Liver (tissue), 9 donors: Measurements from ENCODE around the gene IGF1. TPM values are rescaled to one million over a fixed set of nuclear protein-coding genes. Genes with fewer than 3 reads are reported as not detected.

Experiments
- DNase-seq: peaks from one replicate; pipeline ENCODE4 v3.0.0-alpha.2; 2017; ENCODE audit warnings: low spot score
- H3K27ac ChIP-seq, 2 donors: one replicate each; pipeline ENCODE4 v1.7.0; 2013; ENCODE audit warnings: inconsistent platforms in 2 of 2, low read length in 2 of 2, control low read depth in 1 of 2, low read depth in 1 of 2, mild to moderate bottlenecking in 1 of 2
- H3K27me3 ChIP-seq, 4 donors: one replicate each; pipeline versions ENCODE4 v1.6.1 to v1.7.0; 2013; ENCODE audit warnings: low read length in 3 of 4, inconsistent platforms in 1 of 4, mild to moderate bottlenecking in 1 of 4, moderate library complexity in 1 of 4; ENCODE audit not compliant: control insufficient read depth in 4 of 4, insufficient read depth in 4 of 4
- H3K36me3 ChIP-seq, 4 donors: one replicate each; pipeline versions ENCODE4 v1.6.1 to v1.7.0; 2013; ENCODE audit warnings: low read length in 3 of 4, mild to moderate bottlenecking in 3 of 4, low read depth in 1 of 4, moderate library complexity in 1 of 4; ENCODE audit not compliant: control insufficient read depth in 4 of 4, insufficient read depth in 3 of 4
- H3K4me1 ChIP-seq, 4 donors: one replicate each; pipeline versions ENCODE4 v1.6.1 to v1.7.0; 2013; ENCODE audit warnings: low read length in 3 of 4, mild to moderate bottlenecking in 3 of 4, moderate library complexity in 1 of 4; ENCODE audit not compliant: control insufficient read depth in 4 of 4, insufficient read depth in 4 of 4
- H3K4me3 ChIP-seq, 3 donors: one replicate each; pipeline versions ENCODE4 v1.6.1 to v1.7.0; 2013; ENCODE audit warnings: low read length in 3 of 3, control low read depth in 1 of 3, low read depth in 1 of 3, mild to moderate bottlenecking in 1 of 3
- H3K9ac ChIP-seq, 2 donors: one replicate each; pipeline ENCODE4 v1.7.0; 2013; ENCODE audit warnings: low read length in 2 of 2, mild to moderate bottlenecking in 2 of 2, moderate library complexity in 2 of 2, control low read depth in 1 of 2, low read depth in 1 of 2
- H3K9me3 ChIP-seq, 4 donors: one replicate each; pipeline versions ENCODE4 v1.6.1 to v1.7.0; 2013; ENCODE audit warnings: low read length in 3 of 4; ENCODE audit not compliant: control insufficient read depth in 4 of 4
- EGR1 ChIP-seq, 2 donors: IDR thresholded peaks; 2 replicates each; pipeline ENCODE4 v1.6.1; 2016 to 2018; ENCODE audit warnings: antibody characterized with exemption in 2 of 2, low read depth in 2 of 2
- FOXA1 ChIP-seq: IDR thresholded peaks from 2 replicates; pipeline ENCODE4 v1.6.1; 2016; ENCODE audit warnings: antibody characterized with exemption
- FOXA2 ChIP-seq: IDR thresholded peaks from 2 replicates; pipeline ENCODE4 v1.6.1; 2016; ENCODE audit warnings: antibody characterized with exemption
- HNF4A ChIP-seq, 2 donors: conservative IDR thresholded peaks; 2 replicates each; pipeline ENCODE4 v1.6.1; 2016; ENCODE audit warnings: antibody characterized with exemption in 2 of 2, mild to moderate bottlenecking in 2 of 2
- HNF4G ChIP-seq: IDR thresholded peaks from 2 replicates; pipeline ENCODE4 v1.6.1; 2016; ENCODE audit warnings: antibody characterized with exemption
- JUND ChIP-seq, 2 donors: IDR thresholded peaks; 2 replicates each; pipeline ENCODE4 v1.6.1; 2016; ENCODE audit warnings: antibody characterized with exemption in 2 of 2
- MAX ChIP-seq: IDR thresholded peaks from 2 replicates; pipeline ENCODE4 v1.6.1; 2016; ENCODE audit warnings: antibody characterized with exemption
- NR2F2 ChIP-seq: IDR thresholded peaks from 2 replicates; pipeline ENCODE4 v1.6.1; 2016; ENCODE audit warnings: antibody characterized with exemption
- RAD21 ChIP-seq, 2 donors: IDR thresholded peaks; 2 replicates each; pipeline ENCODE4 v1.6.1; 2016; ENCODE audit warnings: antibody characterized with exemption in 2 of 2, mild to moderate bottlenecking in 2 of 2
- RXRA ChIP-seq, 2 donors: IDR thresholded peaks; 2 replicates each; pipeline ENCODE4 v1.6.1; 2017 to 2018; ENCODE audit warnings: antibody characterized with exemption in 2 of 2, mild to moderate bottlenecking in 1 of 2
- TAF1 ChIP-seq: conservative IDR thresholded peaks from 2 replicates; pipeline ENCODE4 v1.6.1; 2016; ENCODE audit warnings: antibody characterized with exemption, mild to moderate bottlenecking
- WGBS: extraction: QIAGEN DNeasy Blood & Tissue Kit; methylation state at CpG from one replicate; pipeline ENCODE4 v1.1.7; 2013; 5-methylcytosine and 5-hydroxymethylcytosine counted together
- polyA plus RNA-seq, 2 donors: library from polyadenylated mRNA; stranded (reverse) in 1 of 2; unstranded in 1 of 2; fragments of 200-250 nt in 1 of 2; fragments of >200 nt in 1 of 2; fragmentation: Nextera tagmentation in 1 of 2; extraction: Ambion mirVana in 1 of 2; gene quantifications; one replicate each; pipeline versions ENCODE4 v1.2.1 to v1.2.3, GENCODE V29; 2013 to 2015
- total RNA-seq, 2 donors: library from RNA; depleted of rRNA; stranded (reverse); fragments of >200 nt; gene quantifications; one replicate each; pipeline ENCODE4 v1.2.3, GENCODE V29; 2014
- TF ChIP-seq, protein P1 (sequence below): IDR thresholded peaks from 2 replicates; pipeline ENCODE4 v1.6.1; 2016; ENCODE audit warnings: antibody characterized with exemption
- TF ChIP-seq, protein P2 (sequence below): IDR thresholded peaks from 2 replicates; pipeline ENCODE4 v1.6.1; 2016; ENCODE audit warnings: antibody characterized with exemption, mild to moderate bottlenecking
- TF ChIP-seq, protein P3 (sequence below): fragments of 150-350 bp; IDR thresholded peaks from 2 replicates; pipeline ENCODE4 v1.5.1; 2017; ENCODE audit warnings: improper control_type of control experiment, low read depth, low read length; ENCODE audit not compliant: missing input control
- donor health status: healthy.
- donor health status: healthy.
- donor health status: healthy.
- donor health status: healthy.
- donor health status: healthy.

The IGF1 gene
- total and polyA plus RNA-seq, 4 donors = 0.61 to 118 (median 33.3) TPM

DNA sequence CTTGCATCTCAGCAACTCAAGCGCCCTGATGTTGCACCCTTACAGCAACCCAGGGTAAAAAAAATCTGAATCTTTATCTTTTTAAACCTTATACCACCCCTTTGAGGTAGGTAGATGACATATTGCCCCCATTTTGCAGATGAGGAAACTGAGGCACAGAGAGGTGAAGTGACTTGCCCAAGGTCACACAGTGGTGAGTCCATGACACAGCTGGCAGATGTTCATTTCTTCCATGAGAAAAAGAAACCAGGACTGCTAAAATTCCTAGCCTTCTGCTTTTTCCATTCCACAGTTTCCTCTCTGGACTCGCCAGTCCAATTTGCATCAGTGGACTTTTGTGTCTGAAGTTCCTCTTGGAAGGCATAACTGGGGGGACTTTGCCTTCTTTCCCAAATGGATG is 79.3 kb downstream of the IGF1 start:
- Histone ChIP-seq H3K4me3 (no peak overlapping the region), H3K9me3 (no peaks in the 10 kb centered on the region), H3K4me1 (peaks cover 0 to 4% (median 0%) of the 10 kb centered on the region in 4 donors), H3K27ac (no peak overlapping the region), H3K27me3 (no peaks in the 10 kb centered on the region), H3K9ac (no peak overlapping the region), H3K36me3 (peaks cover 0 to 19% (median 10%) of the 10 kb centered on the region in 4 donors)
- WGBS = 95% methylated on average over 2 of the region's 2 CpGs
- no peak for DNase-seq
- TF ChIP-seq RXRA (IDR thresholded peaks at IDR 0.05) (no peak), NR2F2 (no peak), TAF1 (no peak), MAX (no peak), EGR1 (IDR thresholded peaks at IDR 0.05; ENCODE audit: low read depth in 2 of 2) (no peak), HNF4A (conservative IDR thresholded peaks at IDR 0.05) (no peak), RAD21 (IDR thresholded peaks at IDR 0.05) (no peak), FOXA2 (no peak)

DNA sequence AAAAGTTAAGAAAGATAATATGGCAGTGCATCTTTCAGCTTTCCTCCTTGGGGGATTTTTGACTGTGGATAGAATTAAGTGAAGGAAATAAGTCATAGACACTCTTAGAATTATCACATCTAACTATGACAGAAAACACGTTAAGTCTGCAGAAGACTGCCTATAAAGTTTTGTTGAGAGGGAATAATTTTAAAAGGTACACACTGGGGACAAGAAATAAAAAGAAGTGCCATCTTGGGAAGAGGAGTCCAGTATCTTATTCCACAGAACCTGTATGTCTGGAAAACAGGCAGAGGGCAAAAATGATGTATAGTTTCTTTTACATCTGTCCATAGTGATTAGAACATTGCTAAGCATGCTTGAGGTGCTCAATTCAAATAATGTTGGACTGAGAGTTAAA is 80.7 kb downstream of the IGF1 start:
- H3K4me1 ChIP-seq = no peaks in the 10 kb centered on the region
- TF ChIP-seq NR2F2 (no peak), FOXA1 (no peak), EGR1 (IDR thresholded peaks at IDR 0.05; ENCODE audit: low read depth in 2 of 2) (no peak), MAX (no peak), JUND (IDR thresholded peaks at IDR 0.05) (no peak), HNF4G (no peak)
- TF ChIP-seq, protein P1, sequence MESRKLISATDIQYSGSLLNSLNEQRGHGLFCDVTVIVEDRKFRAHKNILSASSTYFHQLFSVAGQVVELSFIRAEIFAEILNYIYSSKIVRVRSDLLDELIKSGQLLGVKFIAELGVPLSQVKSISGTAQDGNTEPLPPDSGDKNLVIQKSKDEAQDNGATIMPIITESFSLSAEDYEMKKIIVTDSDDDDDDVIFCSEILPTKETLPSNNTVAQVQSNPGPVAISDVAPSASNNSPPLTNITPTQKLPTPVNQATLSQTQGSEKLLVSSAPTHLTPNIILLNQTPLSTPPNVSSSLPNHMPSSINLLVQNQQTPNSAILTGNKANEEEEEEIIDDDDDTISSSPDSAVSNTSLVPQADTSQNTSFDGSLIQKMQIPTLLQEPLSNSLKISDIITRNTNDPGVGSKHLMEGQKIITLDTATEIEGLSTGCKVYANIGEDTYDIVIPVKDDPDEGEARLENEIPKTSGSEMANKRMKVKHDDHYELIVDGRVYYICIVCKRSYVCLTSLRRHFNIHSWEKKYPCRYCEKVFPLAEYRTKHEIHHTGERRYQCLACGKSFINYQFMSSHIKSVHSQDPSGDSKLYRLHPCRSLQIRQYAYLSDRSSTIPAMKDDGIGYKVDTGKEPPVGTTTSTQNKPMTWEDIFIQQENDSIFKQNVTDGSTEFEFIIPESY = no peak
- TF ChIP-seq, protein P2, sequence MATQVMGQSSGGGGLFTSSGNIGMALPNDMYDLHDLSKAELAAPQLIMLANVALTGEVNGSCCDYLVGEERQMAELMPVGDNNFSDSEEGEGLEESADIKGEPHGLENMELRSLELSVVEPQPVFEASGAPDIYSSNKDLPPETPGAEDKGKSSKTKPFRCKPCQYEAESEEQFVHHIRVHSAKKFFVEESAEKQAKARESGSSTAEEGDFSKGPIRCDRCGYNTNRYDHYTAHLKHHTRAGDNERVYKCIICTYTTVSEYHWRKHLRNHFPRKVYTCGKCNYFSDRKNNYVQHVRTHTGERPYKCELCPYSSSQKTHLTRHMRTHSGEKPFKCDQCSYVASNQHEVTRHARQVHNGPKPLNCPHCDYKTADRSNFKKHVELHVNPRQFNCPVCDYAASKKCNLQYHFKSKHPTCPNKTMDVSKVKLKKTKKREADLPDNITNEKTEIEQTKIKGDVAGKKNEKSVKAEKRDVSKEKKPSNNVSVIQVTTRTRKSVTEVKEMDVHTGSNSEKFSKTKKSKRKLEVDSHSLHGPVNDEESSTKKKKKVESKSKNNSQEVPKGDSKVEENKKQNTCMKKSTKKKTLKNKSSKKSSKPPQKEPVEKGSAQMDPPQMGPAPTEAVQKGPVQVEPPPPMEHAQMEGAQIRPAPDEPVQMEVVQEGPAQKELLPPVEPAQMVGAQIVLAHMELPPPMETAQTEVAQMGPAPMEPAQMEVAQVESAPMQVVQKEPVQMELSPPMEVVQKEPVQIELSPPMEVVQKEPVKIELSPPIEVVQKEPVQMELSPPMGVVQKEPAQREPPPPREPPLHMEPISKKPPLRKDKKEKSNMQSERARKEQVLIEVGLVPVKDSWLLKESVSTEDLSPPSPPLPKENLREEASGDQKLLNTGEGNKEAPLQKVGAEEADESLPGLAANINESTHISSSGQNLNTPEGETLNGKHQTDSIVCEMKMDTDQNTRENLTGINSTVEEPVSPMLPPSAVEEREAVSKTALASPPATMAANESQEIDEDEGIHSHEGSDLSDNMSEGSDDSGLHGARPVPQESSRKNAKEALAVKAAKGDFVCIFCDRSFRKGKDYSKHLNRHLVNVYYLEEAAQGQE = no peak
- TF ChIP-seq, protein P3, sequence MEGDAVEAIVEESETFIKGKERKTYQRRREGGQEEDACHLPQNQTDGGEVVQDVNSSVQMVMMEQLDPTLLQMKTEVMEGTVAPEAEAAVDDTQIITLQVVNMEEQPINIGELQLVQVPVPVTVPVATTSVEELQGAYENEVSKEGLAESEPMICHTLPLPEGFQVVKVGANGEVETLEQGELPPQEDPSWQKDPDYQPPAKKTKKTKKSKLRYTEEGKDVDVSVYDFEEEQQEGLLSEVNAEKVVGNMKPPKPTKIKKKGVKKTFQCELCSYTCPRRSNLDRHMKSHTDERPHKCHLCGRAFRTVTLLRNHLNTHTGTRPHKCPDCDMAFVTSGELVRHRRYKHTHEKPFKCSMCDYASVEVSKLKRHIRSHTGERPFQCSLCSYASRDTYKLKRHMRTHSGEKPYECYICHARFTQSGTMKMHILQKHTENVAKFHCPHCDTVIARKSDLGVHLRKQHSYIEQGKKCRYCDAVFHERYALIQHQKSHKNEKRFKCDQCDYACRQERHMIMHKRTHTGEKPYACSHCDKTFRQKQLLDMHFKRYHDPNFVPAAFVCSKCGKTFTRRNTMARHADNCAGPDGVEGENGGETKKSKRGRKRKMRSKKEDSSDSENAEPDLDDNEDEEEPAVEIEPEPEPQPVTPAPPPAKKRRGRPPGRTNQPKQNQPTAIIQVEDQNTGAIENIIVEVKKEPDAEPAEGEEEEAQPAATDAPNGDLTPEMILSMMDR = no peak
- H3K27ac ChIP-seq = no peak overlapping the region
- no peaks in the 10 kb centered on the region for H3K27me3 ChIP-seq
- no peak for DNase-seq
- H3K9me3 ChIP-seq = no peaks in the 10 kb centered on the region
- no peak overlapping the region for H3K4me3 ChIP-seq
- peaks cover 0 to 19% (median 10%) of the 10 kb centered on the region in 4 donors for H3K36me3 ChIP-seq
- 45% methylated on average over 1 of the region's 1 CpG for WGBS
- no peak overlapping the region for H3K9ac ChIP-seq
